ENCODE measurements around the gene WFIKKN1. TPM values are rescaled to one million over a fixed set of nuclear protein-coding genes. Genes with fewer than 3 reads are reported as not detected.
A peak's percentile ranks its signal among the peaks of the same experiment; 100 is the strongest.

Gene WFIKKN1
- polyA plus RNA-seq, 1 experiment: not detected

DNA sequence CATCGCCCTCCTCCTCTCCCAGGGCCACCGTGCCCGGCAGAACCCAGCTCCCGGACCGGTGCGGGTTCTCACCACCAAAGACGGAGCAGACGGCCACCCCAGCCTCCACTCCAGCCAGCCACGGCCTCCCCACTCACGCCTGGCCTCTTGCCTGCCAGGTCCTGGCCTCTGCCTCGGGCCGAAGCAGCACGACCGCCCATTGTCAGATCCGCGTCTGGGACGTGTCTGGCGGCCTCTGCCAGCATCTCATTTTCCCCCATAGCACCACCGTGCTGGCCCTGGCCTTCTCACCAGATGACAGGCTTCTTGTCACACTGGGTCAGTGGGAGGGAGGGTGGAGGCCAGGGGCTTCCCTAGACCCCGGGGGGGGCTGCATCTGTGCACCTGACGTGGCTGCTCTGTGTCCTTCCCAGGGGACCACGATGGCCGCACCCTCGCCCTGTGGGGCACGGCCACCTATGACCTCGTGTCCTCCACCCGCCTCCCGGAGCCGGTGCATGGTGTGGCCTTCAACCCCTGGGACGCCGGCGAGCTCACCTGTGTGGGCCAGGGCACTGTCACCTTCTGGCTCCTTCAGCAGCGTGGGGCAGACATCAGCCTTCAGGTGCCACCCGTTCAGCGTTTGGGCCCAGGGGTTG lies 30.5 kb downstream of the WFIKKN1 start:
- CTCF ChIA-PET: interaction anchor here (1.0 kb wide), 1 partner anchor 15 kb away, joined by 3 read pairs; no protein-coding TSS in a partner anchor
- DNase-seq (ENCODE audit: low read depth, low spot score): no peak
- H3K9me3 ChIP-seq (ENCODE audit: control insufficient read depth, insufficient read depth, low read length): no peaks in the 10 kb centered on the region; the same call in 1 of the 2 replicates
- POLR2A ChIA-PET: interaction anchor here (0.7 kb wide), 2 partner anchors 46 to 73 kb away, joined by 3 read pairs; no protein-coding TSS in a partner anchor
- H3K27ac ChIP-seq (ENCODE audit: low read depth, low read length): peak overlapping the region; percentile 11
- H3K27me3 ChIP-seq (ENCODE audit: control insufficient read depth, insufficient read depth, low read length): no peaks in the 10 kb centered on the region
- TF ChIP-seq, protein P1, sequence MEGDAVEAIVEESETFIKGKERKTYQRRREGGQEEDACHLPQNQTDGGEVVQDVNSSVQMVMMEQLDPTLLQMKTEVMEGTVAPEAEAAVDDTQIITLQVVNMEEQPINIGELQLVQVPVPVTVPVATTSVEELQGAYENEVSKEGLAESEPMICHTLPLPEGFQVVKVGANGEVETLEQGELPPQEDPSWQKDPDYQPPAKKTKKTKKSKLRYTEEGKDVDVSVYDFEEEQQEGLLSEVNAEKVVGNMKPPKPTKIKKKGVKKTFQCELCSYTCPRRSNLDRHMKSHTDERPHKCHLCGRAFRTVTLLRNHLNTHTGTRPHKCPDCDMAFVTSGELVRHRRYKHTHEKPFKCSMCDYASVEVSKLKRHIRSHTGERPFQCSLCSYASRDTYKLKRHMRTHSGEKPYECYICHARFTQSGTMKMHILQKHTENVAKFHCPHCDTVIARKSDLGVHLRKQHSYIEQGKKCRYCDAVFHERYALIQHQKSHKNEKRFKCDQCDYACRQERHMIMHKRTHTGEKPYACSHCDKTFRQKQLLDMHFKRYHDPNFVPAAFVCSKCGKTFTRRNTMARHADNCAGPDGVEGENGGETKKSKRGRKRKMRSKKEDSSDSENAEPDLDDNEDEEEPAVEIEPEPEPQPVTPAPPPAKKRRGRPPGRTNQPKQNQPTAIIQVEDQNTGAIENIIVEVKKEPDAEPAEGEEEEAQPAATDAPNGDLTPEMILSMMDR (IDR thresholded peaks at IDR 0.05; ENCODE audit: low read depth, low read length): peak; percentile 5; the same call in 1 of the 2 replicates
- H3K4me3 ChIP-seq (ENCODE audit: low read depth, low read length): no peak overlapping the region

- ChIA-PET POLR2A (no interaction called here), CTCF (no interaction called here)
- Histone ChIP-seq H3K27ac (ENCODE audit: low read depth, low read length) (no peak overlapping the region), H3K4me3 (ENCODE audit: low read depth, low read length) (no peak overlapping the region), H3K27me3 (ENCODE audit: control insufficient read depth, insufficient read depth, low read length) (no peaks in the 10 kb centered on the region), H3K9me3 (ENCODE audit: control insufficient read depth, insufficient read depth, low read length) (no peaks in the 10 kb centered on the region; the same call in 1 of the 2 replicates)
- TF ChIP-seq, protein P1 (IDR thresholded peaks at IDR 0.05; ENCODE audit: low read depth, low read length): no peak
- DNase-seq (ENCODE audit: low read depth, low spot score): no peak
Observed at GRCh38 chr16:662095-662494, 31.3 kb downstream of the WFIKKN1 start.

DNA sequence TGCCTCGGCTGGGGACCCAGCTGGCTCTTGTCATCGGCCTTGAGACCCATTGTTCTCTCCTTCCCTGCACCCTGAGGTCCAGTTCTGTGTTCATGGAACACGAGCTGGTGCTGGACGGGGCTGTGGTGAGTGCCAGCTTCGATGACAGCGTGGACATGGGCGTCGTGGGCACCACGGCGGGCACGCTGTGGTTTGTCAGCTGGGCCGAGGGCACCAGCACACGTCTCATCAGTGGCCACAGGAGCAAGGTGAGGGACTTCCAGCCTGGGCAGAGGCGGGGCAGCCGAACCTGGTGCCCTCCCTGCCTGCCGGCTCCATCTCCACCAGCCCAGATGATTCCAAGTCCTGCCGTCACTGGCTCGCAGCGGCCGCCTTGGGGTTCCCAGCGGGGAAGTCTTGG lies 31.8 kb downstream of the WFIKKN1 start:
- no peaks in the 10 kb centered on the region for H3K27me3 ChIP-seq (ENCODE audit: control insufficient read depth, insufficient read depth, low read length)
- H3K27ac ChIP-seq (ENCODE audit: low read depth, low read length): no peak overlapping the region
- DNase-seq (ENCODE audit: low read depth, low spot score): no peak
- H3K4me3 ChIP-seq (ENCODE audit: low read depth, low read length): no peak overlapping the region
- no peaks in the 10 kb centered on the region; the same call in 1 of the 2 replicates for H3K9me3 ChIP-seq (ENCODE audit: control insufficient read depth, insufficient read depth, low read length)
- TF ChIP-seq, protein P1 (IDR thresholded peaks at IDR 0.05; ENCODE audit: low read depth, low read length): no peak
- POLR2A ChIA-PET: no interaction called here
- CTCF ChIA-PET: no interaction called here

DNA sequence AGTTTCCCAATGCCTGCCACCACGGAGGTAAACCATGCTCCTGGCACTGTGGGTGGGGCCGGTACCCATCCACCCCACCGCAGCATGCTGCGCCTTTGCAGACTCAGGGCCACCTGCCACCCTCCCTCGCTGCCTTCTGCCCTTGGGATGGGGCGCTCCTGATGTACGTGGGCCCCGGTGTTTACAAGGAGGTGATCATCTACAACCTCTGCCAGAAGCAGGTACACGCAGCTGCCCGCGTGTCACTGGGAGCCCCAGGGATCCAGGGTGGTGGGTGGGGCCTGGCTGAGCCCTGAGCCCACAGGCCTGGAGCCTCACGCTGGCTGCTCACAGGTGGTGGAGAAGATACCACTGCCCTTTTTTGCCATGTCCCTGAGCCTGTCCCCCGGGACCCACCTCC lies 35.8 kb downstream of the WFIKKN1 start:
- Histone ChIP-seq H3K27me3 (ENCODE audit: control insufficient read depth, insufficient read depth, low read length) (no peaks in the 10 kb centered on the region), H3K9me3 (ENCODE audit: control insufficient read depth, insufficient read depth, low read length) (no peaks in the 10 kb centered on the region; the same call in 1 of the 2 replicates), H3K27ac (ENCODE audit: low read depth, low read length) (no peak overlapping the region), H3K4me3 (ENCODE audit: low read depth, low read length) (no peak overlapping the region)
- TF ChIP-seq, protein P1 (IDR thresholded peaks at IDR 0.05; ENCODE audit: low read depth, low read length): no peak
- no peak for DNase-seq (ENCODE audit: low read depth, low spot score)
- CTCF ChIA-PET: interaction anchor here (1.9 kb wide), 1 partner anchor 15 kb away, joined by 5 read pairs; no protein-coding TSS in a partner anchor
- POLR2A ChIA-PET: interaction anchor here (1.5 kb wide), 1 partner anchor 14 kb away, joined by 4 read pairs; the partner anchor contains the start of gene STUB1

GRCh38 chr16:667113-667779 lies 36.5 kb downstream of the WFIKKN1 start:
- Histone ChIP-seq H3K4me3 (ENCODE audit: low read depth, low read length) (no peak overlapping the region), H3K27ac (ENCODE audit: low read depth, low read length) (no peak overlapping the region), H3K9me3 (ENCODE audit: control insufficient read depth, insufficient read depth, low read length) (no peaks in the 10 kb centered on the region; the same call in 1 of the 2 replicates), H3K27me3 (ENCODE audit: control insufficient read depth, insufficient read depth, low read length) (no peaks in the 10 kb centered on the region)
- TF ChIP-seq, protein P1 (IDR thresholded peaks at IDR 0.05; ENCODE audit: low read depth, low read length): no peak
- DNase-seq (ENCODE audit: low read depth, low spot score): no peak
- ChIA-PET POLR2A (interaction anchor here (0.6 to 1.5 kb wide), 3 partner anchors 9 to 89 kb away, joined by 3 to 4 read pairs (median 4); partner anchors contain the start of gene STUB1), CTCF (interaction anchor here (0.6 to 1.9 kb wide), 5 partner anchors 9 to 100 kb away, joined by 4 to 5 read pairs (median 4); partner anchors contain the start of gene RHBDL1)
